HG02759 (cell line): ENCODE measurements around the gene SLC39A11.
"Not testable (repeated sequence)": the region's sequence is repeated elsewhere in the genome, so short reads cannot be mapped to it uniquely, and the experiment has no call there.

Experiments used
- ATAC-seq: cut with Tn5 transposase; IDR thresholded peaks from one replicate; pipeline ENCODE4 v1.9.1; 2021; ENCODE audit warnings: mild to moderate bottlenecking, moderate library complexity; ENCODE audit not compliant: unreplicated experiment

SLC39A11 gene

DNA sequence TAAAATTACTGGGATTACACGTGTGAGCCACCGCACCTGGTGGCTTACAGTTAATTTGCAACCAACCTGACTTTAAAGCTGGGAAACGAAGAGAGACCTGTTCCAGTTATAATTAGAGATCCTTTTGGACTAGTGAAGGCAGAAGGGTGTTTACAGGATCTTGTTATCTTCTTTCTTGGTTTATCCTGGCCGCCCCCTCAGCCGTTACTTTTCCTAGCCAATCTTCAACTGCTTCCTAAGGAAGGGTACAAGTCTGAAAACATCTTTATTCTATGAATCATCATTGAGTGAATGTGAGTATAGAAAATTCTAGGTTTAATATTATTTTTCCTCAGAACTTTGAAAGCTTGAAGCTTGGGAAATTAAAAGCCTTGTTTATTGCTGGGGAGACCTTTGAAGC lies 286.5 kb downstream of the SLC39A11 start:
- no peak for ATAC-seq

DNA sequence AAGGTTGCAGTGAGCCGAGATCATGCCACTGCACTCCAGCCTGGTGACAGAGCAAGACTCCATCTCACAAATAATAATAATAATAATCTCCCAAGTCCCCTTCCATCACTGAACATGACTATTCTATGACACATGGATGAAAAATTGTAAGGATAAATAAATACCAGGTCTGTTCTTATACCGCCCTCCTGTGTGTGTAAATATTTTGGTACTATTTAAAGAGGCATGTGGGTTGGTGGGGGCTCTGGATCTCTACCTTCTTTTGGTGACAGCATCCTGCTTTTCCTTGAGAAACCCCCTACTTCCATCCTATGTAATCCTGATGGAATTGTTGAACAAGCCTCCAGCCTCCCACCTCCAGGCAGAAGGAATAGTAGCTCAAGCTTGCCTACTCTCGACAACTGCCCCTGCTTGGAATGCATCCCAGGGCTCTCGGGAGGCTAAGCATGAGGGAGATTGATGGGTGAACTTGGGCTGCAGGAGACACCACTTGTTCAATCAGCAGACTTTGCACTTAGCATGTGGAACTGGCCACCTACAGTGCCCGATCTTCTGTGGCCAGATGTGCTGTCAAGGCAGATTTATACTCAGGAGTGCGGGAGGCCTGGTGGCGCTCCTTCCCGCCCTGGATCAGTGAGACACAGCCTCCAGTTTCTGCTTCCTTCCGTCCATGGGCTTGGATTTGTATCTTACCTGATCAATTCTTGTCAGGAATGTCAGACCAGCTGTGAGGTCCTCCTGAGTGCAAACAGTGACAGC lies 287.4 kb downstream of the SLC39A11 start:
- ATAC-seq = no peak

DNA sequence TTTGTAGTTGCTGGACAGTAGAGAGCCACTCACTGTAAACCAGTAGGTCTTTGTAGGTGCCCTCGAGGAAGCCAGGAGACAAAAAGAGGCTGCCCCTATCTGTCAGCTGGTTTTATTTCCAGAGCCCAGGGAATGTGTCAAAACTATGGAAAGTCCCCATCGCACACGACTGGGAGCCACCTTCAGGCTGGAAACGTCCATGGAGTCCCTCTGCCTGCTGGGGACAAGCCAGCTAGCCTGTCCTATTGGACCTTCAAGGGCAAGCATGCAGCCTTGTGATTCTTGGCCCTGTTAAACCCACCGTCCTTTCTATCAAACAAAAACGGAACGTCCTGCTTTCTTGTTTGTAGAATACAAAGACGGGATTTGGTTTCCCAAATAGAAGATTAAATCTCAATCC lies 289.8 kb downstream of the SLC39A11 start:
- ATAC-seq = no peak

DNA sequence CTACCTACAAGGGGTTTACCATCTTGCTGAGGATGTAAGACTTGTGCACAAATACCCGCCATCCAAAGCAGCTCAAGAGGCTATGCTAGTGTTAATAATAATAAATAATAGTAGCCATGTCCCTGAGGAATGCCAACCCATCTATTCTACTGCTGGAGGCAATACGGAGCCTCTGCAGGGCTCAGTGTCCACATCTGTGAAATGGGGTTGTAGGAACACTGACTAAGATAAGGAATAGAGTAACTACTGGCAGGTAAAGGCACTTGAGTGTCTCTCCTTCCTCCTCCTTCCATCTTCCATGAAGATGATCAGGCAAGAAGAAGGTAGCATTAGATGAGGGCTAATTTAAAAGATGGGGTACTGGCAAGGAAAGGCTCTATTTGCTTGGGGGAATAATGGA lies 295.3 kb downstream of the SLC39A11 start:
- ATAC-seq = no peak

DNA sequence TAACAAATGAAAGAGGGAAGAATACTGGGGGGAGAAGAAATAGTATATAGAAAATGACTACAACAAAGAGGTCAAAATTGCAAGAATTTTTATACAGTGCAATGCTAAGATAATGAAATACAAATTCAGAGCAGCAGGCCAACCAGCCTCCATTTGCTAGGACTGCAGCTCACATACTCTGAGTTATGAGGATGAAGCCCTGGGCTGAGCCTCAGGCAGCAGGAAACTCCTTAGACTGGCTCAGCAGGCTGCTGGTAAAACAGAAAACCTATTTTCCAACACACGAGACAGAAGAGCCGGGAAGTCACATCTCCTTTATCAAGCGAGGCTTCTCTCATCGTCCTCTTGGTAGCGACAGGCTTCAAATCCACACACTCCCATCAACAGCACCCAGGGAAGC lies 296.5 kb downstream of the SLC39A11 start:
- ATAC-seq = no peak

DNA sequence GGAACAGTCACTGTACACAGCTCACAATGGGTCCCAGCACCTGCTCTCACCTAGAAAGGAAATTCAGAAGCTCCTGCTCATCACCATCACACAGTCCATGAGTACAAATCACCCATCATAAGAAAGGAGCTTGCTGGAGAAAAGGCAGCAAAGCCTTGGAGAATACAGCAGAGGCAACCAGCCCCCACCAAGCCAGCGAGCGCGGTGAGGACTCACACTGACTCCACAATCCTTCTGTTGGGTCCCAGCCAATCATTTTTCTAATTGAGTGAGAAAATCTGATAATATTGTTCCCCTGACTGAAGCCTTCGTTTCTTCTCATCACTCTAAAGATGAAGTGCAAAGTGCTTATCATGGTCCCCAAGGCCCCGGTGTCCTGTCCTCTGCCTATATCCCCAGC lies 298.3 kb downstream of the SLC39A11 start:
- no peak for ATAC-seq

DNA sequence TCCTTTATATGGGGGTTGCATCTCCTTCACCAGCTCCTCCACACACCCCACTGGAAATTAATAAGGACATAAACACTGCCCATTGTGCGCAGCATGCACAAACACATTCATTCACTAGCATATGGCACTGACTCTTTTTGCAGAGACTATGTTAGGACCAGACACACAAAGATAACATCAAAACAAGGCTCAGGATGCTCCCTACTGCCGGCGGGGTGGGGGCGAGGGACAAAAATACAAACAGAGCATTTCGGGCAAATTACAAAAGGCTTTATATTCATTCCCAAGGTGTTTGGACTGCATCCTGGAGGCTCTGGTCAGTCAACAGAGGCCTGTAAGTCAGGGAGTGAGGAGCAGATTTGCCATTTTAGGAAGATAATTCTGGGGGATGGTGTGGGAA lies 299.7 kb downstream of the SLC39A11 start:
- ATAC-seq = no peak

DNA sequence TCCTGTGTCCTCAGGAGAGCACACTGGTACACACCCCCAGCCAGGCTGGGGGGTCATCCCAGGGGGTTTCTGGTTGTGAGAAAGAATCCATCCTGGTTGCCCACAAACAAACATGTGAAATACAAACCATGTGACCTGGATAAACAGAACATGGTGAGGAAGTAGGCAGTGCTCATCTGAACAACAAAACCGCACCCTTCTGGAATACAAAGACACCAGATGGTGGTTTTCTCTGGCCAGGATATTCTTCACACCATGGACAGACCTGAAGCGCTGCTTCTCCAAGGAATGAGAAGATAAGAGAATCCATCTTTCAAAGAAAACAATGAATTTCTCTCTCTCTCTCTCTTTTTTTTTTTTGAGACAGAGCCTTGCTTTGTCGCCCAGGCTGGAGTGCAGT lies 302.3 kb downstream of the SLC39A11 start:
- ATAC-seq = no peak

DNA sequence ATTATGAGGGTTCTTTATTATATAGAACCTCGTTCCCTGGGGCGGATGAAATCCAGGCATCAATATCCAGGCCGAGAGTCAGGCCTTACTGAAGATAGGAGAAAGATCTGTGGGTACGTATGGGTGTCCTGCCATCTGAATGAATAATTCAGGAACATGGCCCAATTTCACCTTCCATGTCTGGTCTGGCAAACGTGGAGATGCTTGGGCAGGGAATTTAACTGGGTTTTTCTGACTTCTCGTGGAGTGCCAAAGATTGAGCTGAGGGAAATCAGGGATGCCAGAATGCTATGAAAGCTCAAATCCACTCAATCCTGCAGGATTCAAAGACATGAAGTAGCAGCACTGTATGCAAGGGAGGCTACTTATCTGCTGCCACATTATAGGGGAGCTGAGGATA lies 302.8 kb downstream of the SLC39A11 start:
- no peak for ATAC-seq

DNA sequence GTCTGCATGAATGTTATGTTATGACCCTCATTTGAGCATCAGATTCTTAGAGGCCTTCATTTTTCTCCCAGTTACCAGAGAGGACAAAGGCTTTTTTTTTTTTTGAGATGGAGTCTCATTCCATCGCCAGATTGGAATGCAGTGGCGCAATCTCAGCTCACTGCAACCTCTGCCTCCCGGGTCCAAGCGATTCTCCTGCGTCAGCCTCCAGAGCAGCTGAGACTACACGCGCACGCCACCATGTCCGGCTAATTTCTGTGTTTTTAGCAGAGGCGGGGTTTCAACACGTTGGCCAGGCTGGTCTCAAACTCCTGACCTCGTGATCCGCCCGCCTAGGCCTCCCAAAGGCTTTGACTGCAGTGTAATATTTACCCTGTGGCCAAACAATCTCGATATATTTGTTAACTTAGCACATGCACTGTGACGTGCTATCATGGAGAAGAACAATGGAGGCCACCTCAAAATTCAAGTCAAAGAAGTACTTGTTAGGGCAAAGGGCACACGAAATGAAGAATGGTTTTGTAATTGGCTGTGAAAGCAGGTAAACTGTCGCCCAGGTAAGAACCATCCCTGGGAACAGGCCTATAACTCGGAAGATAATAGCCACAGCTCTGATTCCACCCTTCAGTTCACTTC lies 303.4 kb downstream of the SLC39A11 start:
- ATAC-seq = no peak

DNA sequence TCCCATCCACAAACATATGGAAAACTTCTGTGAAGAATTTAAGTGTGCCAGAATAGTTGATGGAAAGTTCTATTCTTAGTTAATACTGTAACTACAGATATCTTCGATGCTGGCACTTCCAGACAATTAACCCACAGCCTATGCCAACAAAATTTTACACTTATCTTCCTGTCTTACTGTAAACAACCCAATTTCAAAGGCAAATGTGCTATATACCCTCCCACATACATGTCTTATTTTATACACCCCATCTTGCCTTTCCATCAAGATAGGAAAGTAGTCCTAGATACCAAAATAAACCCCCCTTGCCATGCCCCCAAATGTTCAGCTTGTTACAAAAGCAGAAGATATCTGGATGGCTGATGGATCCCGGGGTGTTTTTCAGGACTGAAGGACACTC lies 306.3 kb downstream of the SLC39A11 start:
- ATAC-seq = no peak

DNA sequence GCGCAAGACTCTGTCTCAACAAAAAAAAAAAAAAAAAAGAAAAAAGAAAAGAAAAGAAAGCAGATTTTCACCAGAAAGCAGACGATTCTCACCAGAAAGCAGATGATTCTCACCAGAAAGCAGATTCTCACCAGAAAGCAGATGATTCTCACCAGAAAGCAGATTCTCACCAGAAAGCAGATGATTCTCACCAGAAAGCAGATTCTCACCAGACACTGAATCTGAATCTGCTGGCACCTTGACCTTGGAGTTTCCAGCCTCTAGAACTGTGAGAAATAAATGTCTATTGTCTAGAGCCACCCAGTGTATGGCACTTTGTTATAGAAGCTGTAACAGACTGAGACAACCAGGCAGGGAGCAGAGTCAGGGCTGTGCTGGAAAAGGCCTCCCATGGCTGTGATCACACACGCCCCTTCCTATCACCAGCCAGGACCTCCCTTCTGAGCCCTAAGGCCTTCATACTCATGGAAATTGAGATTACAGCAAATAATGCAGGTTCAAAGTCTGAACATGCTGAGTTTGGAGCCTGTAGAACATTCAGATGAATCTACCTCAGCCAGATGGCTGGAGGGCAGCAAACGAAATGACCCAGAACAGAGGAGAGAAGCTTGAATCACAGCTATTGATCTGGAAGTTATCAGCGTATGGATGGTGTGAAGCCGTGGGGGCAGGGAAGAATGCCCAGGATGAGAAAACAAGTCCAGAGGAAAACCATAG lies 309.3 kb downstream of the SLC39A11 start:
- no peak for ATAC-seq

DNA sequence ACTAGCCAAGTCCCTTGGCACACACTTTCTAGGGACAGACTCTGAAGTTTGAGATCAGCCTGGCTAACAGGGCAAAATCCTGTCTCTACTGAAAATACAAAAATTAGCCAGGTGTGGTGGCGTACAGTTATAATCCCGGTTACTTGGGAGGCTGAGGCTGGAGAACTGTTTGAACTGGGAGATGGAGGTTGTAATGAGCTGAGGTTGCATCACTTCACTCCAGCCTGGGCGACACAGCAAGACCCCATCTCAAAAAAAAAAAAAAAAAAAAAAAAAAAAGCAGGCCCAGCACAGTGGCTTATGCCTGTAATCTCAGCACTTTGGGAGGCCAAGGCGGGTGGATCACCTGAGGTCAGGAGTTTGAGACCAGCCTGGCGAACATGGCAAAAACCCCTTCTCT lies 310.1 kb downstream of the SLC39A11 start:
- ATAC-seq = not testable (repeated sequence)

DNA sequence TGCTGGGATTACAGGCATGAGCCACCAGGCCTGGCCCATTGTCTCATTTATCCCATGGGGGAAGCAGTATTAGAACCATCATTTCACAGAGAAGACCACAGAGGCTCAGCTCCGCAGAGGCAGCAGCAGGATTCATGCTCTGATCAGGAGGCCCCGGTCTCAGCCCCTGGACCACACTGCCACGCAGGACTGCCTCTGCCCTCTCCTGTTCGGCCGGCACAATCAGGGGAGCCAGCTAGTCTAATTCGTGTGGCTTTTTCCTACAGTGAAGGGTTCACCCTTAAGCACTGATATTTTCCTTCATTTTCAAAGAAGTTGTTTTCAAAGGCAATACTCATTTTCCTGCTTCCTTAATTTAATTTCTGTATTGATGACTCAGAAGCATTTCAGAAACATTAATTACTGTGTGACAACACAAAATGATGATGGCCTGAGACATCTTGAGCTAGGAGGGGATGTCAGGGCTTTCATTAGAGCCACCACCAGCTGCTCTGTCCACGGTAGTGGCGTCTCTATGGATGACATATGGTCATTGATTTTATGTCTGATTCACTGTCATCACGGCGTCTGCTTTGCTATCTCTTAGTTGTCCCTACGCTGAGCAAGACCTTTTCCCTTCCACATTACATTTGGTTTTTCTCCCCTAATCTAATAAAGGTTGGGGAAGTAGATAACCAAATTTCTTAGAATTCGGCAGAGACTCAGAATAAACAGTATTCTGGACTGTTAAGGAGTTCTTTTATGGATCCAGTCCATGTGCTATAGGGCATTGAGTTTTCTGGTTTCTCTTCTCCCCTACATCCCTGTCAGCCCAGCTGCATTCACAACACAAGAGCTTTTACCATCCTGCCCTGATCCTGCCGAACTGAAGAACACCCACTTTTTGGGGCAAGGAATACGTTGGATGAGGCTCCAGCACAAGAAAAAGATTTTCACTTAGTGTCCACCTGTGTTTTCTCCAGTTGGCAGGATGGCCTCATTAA lies 314.0 kb downstream of the SLC39A11 start:
- ATAC-seq = no peak

DNA sequence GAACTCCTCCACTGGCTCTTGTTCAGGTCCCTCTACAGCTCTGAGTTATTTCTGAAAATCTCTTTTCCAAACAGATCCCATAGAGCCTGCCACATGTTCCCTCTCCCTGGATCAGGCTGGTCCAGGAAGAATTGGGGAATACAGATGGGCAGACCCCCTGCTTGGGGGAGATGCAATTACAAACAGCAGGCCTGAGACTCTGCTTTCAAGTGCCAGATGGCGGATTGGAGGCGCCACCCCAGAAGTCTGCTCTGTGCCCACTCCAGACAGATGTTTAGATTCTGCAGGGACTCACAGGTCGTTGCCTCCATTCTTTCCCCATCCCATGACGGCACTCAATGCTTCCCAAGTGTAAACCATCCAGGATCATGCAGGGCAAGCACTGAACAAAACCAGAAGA lies 316.6 kb downstream of the SLC39A11 start:
- no peak for ATAC-seq

DNA sequence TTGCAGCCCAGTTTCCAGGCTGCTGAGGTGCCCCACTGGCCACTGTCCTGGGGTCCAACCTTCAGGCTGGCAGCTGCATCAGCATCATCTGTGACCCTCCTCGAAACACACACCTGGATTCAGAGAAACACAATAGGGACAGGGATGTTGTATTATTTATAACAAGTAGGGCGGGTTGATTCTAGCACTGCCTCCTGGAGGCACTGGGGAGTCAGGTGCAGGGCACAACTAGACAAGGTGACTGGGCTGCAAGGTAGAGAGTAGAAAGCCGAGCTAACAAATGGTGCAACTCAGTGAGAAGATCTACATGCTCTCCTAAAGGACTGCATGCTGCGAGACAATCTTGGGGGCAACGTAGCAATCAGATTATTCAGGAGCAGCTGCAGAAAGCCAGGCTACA lies 317.3 kb downstream of the SLC39A11 start:
- ATAC-seq = no peak

DNA sequence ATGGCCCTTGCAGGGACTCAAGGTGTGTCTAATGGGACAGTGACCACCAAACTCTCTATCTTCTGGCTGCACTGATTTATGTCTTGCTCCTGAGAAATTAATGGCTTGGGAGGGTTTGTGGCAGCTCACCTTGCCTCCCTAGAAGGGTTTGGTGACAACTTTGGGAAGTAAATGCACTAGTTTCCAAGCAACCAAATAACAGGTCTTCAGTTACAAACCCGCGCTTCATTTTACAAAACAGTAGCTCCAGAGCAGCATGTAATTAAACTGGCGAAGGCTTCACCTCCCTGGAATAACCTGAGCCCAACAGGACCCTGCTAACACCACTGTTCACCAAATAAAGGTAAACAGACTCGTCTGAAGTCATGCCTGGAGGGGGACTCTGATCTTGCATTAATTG lies 318.3 kb downstream of the SLC39A11 start:
- ATAC-seq = no peak

DNA sequence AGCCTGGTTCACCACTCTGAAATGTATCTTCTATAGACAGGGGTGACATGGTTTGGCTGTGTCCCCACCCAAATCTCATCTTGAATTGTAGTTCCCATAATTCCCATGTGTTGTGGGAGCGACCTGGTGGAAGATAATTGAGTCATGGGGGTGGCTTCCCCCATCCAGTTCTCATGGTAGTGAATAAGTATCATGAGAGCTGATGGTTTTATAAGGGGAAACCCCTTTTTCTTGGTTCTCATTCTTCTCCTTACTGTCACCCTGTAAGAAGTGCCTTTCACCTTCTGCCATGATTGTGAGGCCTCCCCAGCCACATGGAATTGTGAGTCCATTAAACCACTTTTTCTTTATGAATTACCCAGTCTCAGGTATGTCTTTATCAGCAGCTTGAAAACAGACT lies 319.3 kb downstream of the SLC39A11 start:
- ATAC-seq = not testable (repeated sequence)

DNA sequence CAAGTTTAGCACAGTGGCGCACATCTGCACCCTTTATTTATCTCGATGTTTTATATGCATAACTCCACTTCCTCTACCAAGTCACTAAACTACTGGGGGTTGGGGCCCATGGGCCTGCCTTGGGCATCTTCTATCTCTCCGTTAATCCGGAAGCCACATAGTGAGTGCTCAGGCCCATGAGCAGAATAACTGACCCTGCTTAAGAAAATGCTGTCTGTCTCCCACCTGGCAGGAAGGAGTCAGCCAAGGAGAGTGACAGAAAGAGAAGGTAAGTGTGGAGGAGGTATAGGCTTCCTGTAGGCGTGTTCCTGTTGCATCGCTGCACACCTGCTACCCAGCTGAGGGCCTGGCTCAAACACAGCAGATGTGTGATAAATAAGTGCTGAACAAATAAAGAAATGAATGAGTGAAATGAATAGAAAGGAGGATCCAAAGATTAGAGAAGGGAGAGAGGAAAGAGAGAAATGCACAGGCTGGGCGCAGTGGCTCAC lies 320.1 kb downstream of the SLC39A11 start:
- no peak for ATAC-seq

DNA sequence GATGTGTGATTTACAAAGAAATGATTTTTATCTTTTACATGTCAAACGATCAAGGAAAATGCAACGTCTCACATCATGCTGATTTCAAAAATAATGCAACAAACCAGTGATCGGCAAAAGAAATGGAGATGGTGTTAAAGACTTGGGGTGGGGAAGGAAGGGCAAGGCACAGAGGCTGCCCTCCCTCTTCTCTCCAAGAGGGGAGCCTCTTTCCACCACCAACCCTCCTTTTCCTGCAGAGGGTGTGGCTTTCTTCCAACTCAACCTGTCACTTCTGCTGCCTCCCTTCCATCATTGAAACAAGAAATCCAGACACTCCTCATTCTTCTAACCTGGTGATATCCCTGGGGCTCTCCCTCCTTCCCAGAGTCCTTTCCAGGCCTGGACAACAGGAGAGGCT lies 320.8 kb downstream of the SLC39A11 start:
- ATAC-seq = no peak
